Activated naive CD8-positive, alpha-beta T cell (primary cell): ENCODE measurements around the gene TP53AIP1.

Source experiments
- H3K27ac Mint-ChIP-seq: one replicate; pipeline ENCODE4 v1.8.0; 2021; ENCODE audit warnings: mixed read lengths
- H3K27me3 Mint-ChIP-seq: one replicate; pipeline ENCODE4 v1.8.0; 2021; ENCODE audit warnings: mixed read lengths
- H3K36me3 Mint-ChIP-seq: one replicate; pipeline ENCODE4 v1.8.0; 2021; ENCODE audit warnings: mixed read lengths
- H3K4me1 Mint-ChIP-seq: one replicate; pipeline ENCODE4 v1.8.0; 2021; ENCODE audit warnings: low read depth, mixed read lengths
- H3K4me3 Mint-ChIP-seq: one replicate; pipeline ENCODE4 v1.8.0; 2021; ENCODE audit warnings: mild to moderate bottlenecking, mixed read lengths
- H3K9me3 Mint-ChIP-seq: one replicate; pipeline ENCODE4 v1.8.0; 2021; ENCODE audit warnings: low read depth, mixed read lengths

Gene TP53AIP1

GRCh38 chr11:128956401-128957201 is 13.9 kb upstream of the TP53AIP1 start:
- Mint-ChIP-seq H3K4me1 (peaks cover 2% of the 10 kb centered on the region), H3K4me3 (no peak overlapping the region), H3K27ac (no peak overlapping the region), H3K27me3 (peaks cover 3% of the 10 kb centered on the region), H3K36me3 (no peaks in the 10 kb centered on the region), H3K9me3 (no peaks in the 10 kb centered on the region)

- Mint-ChIP-seq H3K4me1 (peaks cover 2% of the 10 kb centered on the region), H3K27me3 (peaks cover 3% of the 10 kb centered on the region), H3K4me3 (no peak overlapping the region), H3K9me3 (no peaks in the 10 kb centered on the region), H3K27ac (no peak overlapping the region), H3K36me3 (no peaks in the 10 kb centered on the region)
These were observed 13.0 kb upstream of the TP53AIP1 start for GRCh38 chr11:128955636-128956035.

GRCh38 chr11:128953151-128953550 is 10.5 kb upstream of the TP53AIP1 start:
- peaks cover 2% of the 10 kb centered on the region for H3K4me1 Mint-ChIP-seq
- H3K36me3 Mint-ChIP-seq: no peaks in the 10 kb centered on the region
- no peak overlapping the region for H3K4me3 Mint-ChIP-seq
- H3K9me3 Mint-ChIP-seq: no peaks in the 10 kb centered on the region
- peaks cover 4% of the 10 kb centered on the region for H3K27me3 Mint-ChIP-seq
- H3K27ac Mint-ChIP-seq: no peak overlapping the region

GRCh38 chr11:128949791-128950454 is 7.3 kb upstream of the TP53AIP1 start:
- Mint-ChIP-seq H3K9me3 (no peaks in the 10 kb centered on the region), H3K36me3 (no peaks in the 10 kb centered on the region), H3K4me3 (no peak overlapping the region), H3K4me1 (no peaks in the 10 kb centered on the region), H3K27ac (no peak overlapping the region), H3K27me3 (peaks cover 5% of the 10 kb centered on the region)

GRCh38 chr11:128948583-128948982 is 5.9 kb upstream of the TP53AIP1 start:
- Mint-ChIP-seq H3K4me3 (no peak overlapping the region), H3K36me3 (no peaks in the 10 kb centered on the region), H3K9me3 (no peaks in the 10 kb centered on the region), H3K4me1 (no peaks in the 10 kb centered on the region), H3K27ac (no peak overlapping the region), H3K27me3 (peaks cover 8% of the 10 kb centered on the region)

- H3K4me3 Mint-ChIP-seq: no peak overlapping the region
These were observed 5.1 kb upstream of the TP53AIP1 start for GRCh38 chr11:128947773-128948172.

GRCh38 chr11:128946648-128947047 is 4.0 kb upstream of the TP53AIP1 start:
- H3K4me1 Mint-ChIP-seq: no peaks in the 10 kb centered on the region
- H3K36me3 Mint-ChIP-seq: no peaks in the 10 kb centered on the region
- H3K4me3 Mint-ChIP-seq: no peak overlapping the region
- H3K9me3 Mint-ChIP-seq: no peaks in the 10 kb centered on the region
- H3K27me3 Mint-ChIP-seq: peaks cover 8% of the 10 kb centered on the region
- no peak overlapping the region for H3K27ac Mint-ChIP-seq

More at GRCh38 chr11:128947773-128948172, 5.1 kb upstream of the TP53AIP1 start:
- Mint-ChIP-seq H3K27ac (no peak overlapping the region), H3K36me3 (no peaks in the 10 kb centered on the region), H3K4me1 (no peaks in the 10 kb centered on the region), H3K9me3 (no peaks in the 10 kb centered on the region), H3K27me3 (peaks cover 8% of the 10 kb centered on the region)

- no peaks in the 10 kb centered on the region for H3K9me3 Mint-ChIP-seq
- no peaks in the 10 kb centered on the region for H3K36me3 Mint-ChIP-seq
- no peak overlapping the region for H3K4me3 Mint-ChIP-seq
- H3K27me3 Mint-ChIP-seq: peaks cover 6% of the 10 kb centered on the region
- no peaks in the 10 kb centered on the region for H3K4me1 Mint-ChIP-seq
- H3K27ac Mint-ChIP-seq: no peak overlapping the region
These were observed 831 bp upstream of the TP53AIP1 start for GRCh38 chr11:128943428-128943976.

GRCh38 chr11:128942272-128942612 is 429 bp downstream of the TP53AIP1 start:
- H3K27ac Mint-ChIP-seq: no peak overlapping the region
- H3K27me3 Mint-ChIP-seq: peaks cover 2% of the 10 kb centered on the region
- no peak overlapping the region for H3K4me3 Mint-ChIP-seq
- no peaks in the 10 kb centered on the region for H3K9me3 Mint-ChIP-seq
- H3K36me3 Mint-ChIP-seq: no peaks in the 10 kb centered on the region
- H3K4me1 Mint-ChIP-seq: no peaks in the 10 kb centered on the region

- Mint-ChIP-seq H3K27ac (no peak overlapping the region), H3K27me3 (peaks cover 2% of the 10 kb centered on the region), H3K9me3 (no peaks in the 10 kb centered on the region), H3K36me3 (no peaks in the 10 kb centered on the region), H3K4me1 (no peaks in the 10 kb centered on the region), H3K4me3 (no peak overlapping the region)
These were observed 949 bp downstream of the TP53AIP1 start for GRCh38 chr11:128941573-128942271.

GRCh38 chr11:128941110-128941509 is 1.6 kb downstream of the TP53AIP1 start:
- no peak overlapping the region for H3K27ac Mint-ChIP-seq
- H3K27me3 Mint-ChIP-seq: peaks cover 2% of the 10 kb centered on the region
- no peaks in the 10 kb centered on the region for H3K9me3 Mint-ChIP-seq
- H3K4me3 Mint-ChIP-seq: no peak overlapping the region
- H3K4me1 Mint-ChIP-seq: no peaks in the 10 kb centered on the region
- no peaks in the 10 kb centered on the region for H3K36me3 Mint-ChIP-seq

GRCh38 chr11:128940603-128941002 is 2.1 kb downstream of the TP53AIP1 start:
- no peaks in the 10 kb centered on the region for H3K4me1 Mint-ChIP-seq
- no peak overlapping the region for H3K27ac Mint-ChIP-seq
- no peaks in the 10 kb centered on the region for H3K9me3 Mint-ChIP-seq
- no peaks in the 10 kb centered on the region for H3K36me3 Mint-ChIP-seq
- no peak overlapping the region for H3K4me3 Mint-ChIP-seq
- H3K27me3 Mint-ChIP-seq: peaks cover 2% of the 10 kb centered on the region

- H3K4me1 Mint-ChIP-seq: no peaks in the 10 kb centered on the region
- no peak overlapping the region for H3K4me3 Mint-ChIP-seq
- no peak overlapping the region for H3K27ac Mint-ChIP-seq
- peaks cover 2% of the 10 kb centered on the region for H3K27me3 Mint-ChIP-seq
- no peaks in the 10 kb centered on the region for H3K9me3 Mint-ChIP-seq
- H3K36me3 Mint-ChIP-seq: no peaks in the 10 kb centered on the region
These were observed 2.5 kb downstream of the TP53AIP1 start for GRCh38 chr11:128940156-128940555.

- Mint-ChIP-seq H3K9me3 (no peaks in the 10 kb centered on the region), H3K27ac (no peak overlapping the region), H3K4me1 (no peaks in the 10 kb centered on the region), H3K36me3 (no peaks in the 10 kb centered on the region), H3K27me3 (peaks cover 2% of the 10 kb centered on the region), H3K4me3 (no peak overlapping the region)
These were observed 3.1 kb downstream of the TP53AIP1 start for GRCh38 chr11:128939591-128939990.
